GM23338 (cell line): ENCODE results near the gene SORCS2.

Source experiments
- CTCF ChIP-seq, 2 experiments: fragments of 200-600 bp in 1 of 2; sonication (generic) in 1 of 2; conservative IDR thresholded peaks; 2 replicates each; pipeline versions ENCODE4 v1.5.1 to v1.6.1; 2016 to 2017; ENCODE audit warnings: antibody characterized with exemption in 2 of 2, low read depth in 2 of 2, mild to moderate bottlenecking in 2 of 2, moderate library complexity in 1 of 2
- ETS1 ChIP-seq: IDR thresholded peaks from 2 replicates; pipeline ENCODE4 v1.6.1; 2016; ENCODE audit warnings: antibody characterized with exemption
- EZH2 ChIP-seq: fragments of 200-600 bp; sonication (generic); IDR thresholded peaks from one replicate; pipeline ENCODE4 v1.8.0; 2017; ENCODE audit warnings: antibody characterized with exemption, mild to moderate bottlenecking, low read depth; ENCODE audit not compliant: unreplicated experiment
- EZH2phosphoT487 ChIP-seq: fragments of 200-600 bp; sonication (generic); IDR thresholded peaks from one replicate; pipeline ENCODE4 v1.8.1; 2018; ENCODE audit warnings: antibody characterized with exemption; ENCODE audit not compliant: unreplicated experiment
- JUNB ChIP-seq: IDR thresholded peaks from one replicate; pipeline ENCODE4 v1.6.1; 2016; ENCODE audit warnings: antibody characterized with exemption; ENCODE audit not compliant: unreplicated experiment
- NANOG ChIP-seq: IDR thresholded peaks from 2 replicates; pipeline ENCODE4 v1.6.1; 2016; ENCODE audit warnings: antibody characterized with exemption, borderline replicate concordance
- POLR2AphosphoS5 ChIP-seq: IDR thresholded peaks from 2 replicates; pipeline ENCODE4 v1.6.1; 2016; ENCODE audit warnings: antibody characterized with exemption, low read depth
- REST ChIP-seq: IDR thresholded peaks from one replicate; pipeline ENCODE4 v1.6.1; 2018; ENCODE audit warnings: antibody characterized with exemption; ENCODE audit not compliant: unreplicated experiment
- ZNF114 ChIP-seq: fragments of 250-450 bp; sonication (Bioruptor Pico); IDR thresholded peaks from 2 replicates; pipeline ENCODE4 v1.5.0; 2020; ENCODE audit warnings: mild to moderate bottlenecking, moderate library complexity

GRCh38 chr4:7397206-7398103 is 205.1 kb downstream of the SORCS2 start:
- TF ChIP-seq CTCF (conservative IDR thresholded peaks at IDR 0.05; ENCODE audit: low read depth in 2 of 2): no peak
- no peak for TF ChIP-seq ETS1
- TF ChIP-seq JUNB: no peak
- TF ChIP-seq POLR2AphosphoS5: no peak
- no peak for TF ChIP-seq EZH2
- TF ChIP-seq REST: no peak
- TF ChIP-seq NANOG: no peak
- TF ChIP-seq EZH2phosphoT487: no peak
- TF ChIP-seq ZNF114 (CRISPR knock-in tag): no peak
